ENCODE results near the gene CCDC192. TPM values are rescaled to one million over a fixed set of nuclear protein-coding genes. Genes with fewer than 3 reads are reported as not detected.
A peak's percentile ranks its signal among the peaks of the same experiment; 100 is the strongest.

Gene CCDC192
- total RNA-seq, 1 experiment from 2014 or later: not detected

DNA sequence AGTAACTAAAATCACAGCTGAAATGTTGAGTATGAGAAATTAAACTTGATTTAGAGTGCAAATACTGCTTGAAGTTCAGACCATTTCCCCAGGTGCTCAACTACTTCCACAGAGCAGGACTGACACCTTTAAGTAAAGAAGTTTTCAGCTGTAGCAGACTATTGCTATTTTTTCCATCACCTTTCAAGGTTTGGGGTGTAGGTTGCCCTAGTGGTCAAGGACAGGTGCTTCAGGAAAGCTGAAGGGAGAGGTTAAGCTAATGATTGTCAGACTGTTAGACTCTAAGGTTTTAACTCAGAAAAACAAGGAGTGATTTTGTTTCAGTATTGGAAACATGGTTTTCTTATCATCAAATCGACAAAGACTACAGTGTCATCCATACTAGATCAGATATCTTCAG lies 162.1 kb downstream of the CCDC192 start:
- H3K36me3 Mint-ChIP-seq (ENCODE audit: insufficient read depth, unreplicated experiment): no peaks in the 10 kb centered on the region
- Histone ChIP-seq H3K36me3 (ENCODE audit: control insufficient read depth, insufficient read depth, low read length) (no peaks in the 10 kb centered on the region), H3K9me3 (no peaks in the 10 kb centered on the region), H3K4me1 (peaks cover 5% of the 10 kb centered on the region; the same call in 1 of the 2 replicates), H3K4me3 (ENCODE audit: low read depth, low read length) (no peak overlapping the region), H3K27me3 (replicated peaks; ENCODE audit: control insufficient read depth, insufficient read depth, low read length) (no peaks in the 10 kb centered on the region)
- BruUV-seq (replicated peaks): no TSS peak
- H3K27me3 Mint-ChIP-seq (ENCODE audit: insufficient read depth, unreplicated experiment): no peaks in the 10 kb centered on the region
- TF ChIP-seq, protein P1, sequence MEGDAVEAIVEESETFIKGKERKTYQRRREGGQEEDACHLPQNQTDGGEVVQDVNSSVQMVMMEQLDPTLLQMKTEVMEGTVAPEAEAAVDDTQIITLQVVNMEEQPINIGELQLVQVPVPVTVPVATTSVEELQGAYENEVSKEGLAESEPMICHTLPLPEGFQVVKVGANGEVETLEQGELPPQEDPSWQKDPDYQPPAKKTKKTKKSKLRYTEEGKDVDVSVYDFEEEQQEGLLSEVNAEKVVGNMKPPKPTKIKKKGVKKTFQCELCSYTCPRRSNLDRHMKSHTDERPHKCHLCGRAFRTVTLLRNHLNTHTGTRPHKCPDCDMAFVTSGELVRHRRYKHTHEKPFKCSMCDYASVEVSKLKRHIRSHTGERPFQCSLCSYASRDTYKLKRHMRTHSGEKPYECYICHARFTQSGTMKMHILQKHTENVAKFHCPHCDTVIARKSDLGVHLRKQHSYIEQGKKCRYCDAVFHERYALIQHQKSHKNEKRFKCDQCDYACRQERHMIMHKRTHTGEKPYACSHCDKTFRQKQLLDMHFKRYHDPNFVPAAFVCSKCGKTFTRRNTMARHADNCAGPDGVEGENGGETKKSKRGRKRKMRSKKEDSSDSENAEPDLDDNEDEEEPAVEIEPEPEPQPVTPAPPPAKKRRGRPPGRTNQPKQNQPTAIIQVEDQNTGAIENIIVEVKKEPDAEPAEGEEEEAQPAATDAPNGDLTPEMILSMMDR (IDR thresholded peaks at IDR 0.05; ENCODE audit: insufficient read depth in 1 of 2, low read depth in 1 of 2, low read length in 1 of 2, severe bottlenecking in 1 of 2, unreplicated experiment in 1 of 2): peak; percentile 44 to 46
- H3K27ac Mint-ChIP-seq (ENCODE audit: unreplicated experiment): no peak overlapping the region
- H3K9me3 Mint-ChIP-seq (ENCODE audit: unreplicated experiment): no peaks in the 10 kb centered on the region
- H3K4me1 Mint-ChIP-seq (ENCODE audit: low read depth, unreplicated experiment): peaks cover 7% of the 10 kb centered on the region
- intact Hi-C loops (cut with micrococcal nuclease; ENCODE audit: unreplicated experiment): no loop called here
- no peak overlapping the region for H3K4me3 Mint-ChIP-seq (ENCODE audit: unreplicated experiment)
- POLR2A ChIA-PET: no interaction called here
- peak in 1 of 2 experiments; percentile 24 for DNase-seq
- CTCF ChIA-PET: interaction anchor here (0.6 to 1.4 kb wide), 6 partner anchors 9 to 336 kb away, joined by 3 to 6 read pairs (median 4); no protein-coding TSS in a partner anchor

DNA sequence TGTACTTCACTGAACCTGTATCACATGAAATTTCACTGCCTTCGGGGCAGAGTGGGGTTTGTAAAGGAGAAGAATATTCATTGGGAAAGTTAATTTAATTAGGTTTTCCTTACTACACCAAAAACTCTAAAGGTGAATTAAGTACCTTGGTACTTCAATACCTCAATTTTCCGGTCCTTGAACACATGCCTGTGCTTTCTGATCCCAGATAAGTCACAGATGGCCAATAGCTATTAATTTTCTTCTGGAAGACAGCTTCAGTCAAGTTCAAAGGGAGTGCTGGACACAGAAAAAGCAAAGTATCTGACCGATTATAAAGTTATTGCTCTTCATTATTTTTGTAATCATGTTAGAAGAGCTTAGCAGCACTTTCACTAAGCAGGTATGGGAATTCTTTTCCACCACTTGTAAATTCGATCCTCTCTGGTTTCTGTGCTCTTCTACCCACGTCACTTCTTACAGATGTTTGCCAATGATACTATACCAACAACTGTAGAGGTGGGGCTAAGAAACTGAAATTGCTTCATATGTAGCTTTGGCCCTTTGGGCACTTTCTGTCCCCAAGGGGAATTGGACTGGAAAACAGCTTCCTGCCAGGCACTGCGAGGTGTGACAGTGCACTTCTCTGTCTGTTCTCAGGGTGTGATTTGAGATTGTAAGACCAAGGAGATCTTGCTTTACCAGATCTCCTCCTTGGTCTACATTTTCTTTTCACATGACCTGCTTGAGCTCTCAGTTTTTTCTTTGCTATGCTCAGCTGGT lies 164.0 kb downstream of the CCDC192 start:
- TF ChIP-seq, protein P1 (IDR thresholded peaks at IDR 0.05; ENCODE audit: insufficient read depth in 1 of 2, low read depth in 1 of 2, low read length in 1 of 2, severe bottlenecking in 1 of 2, unreplicated experiment in 1 of 2): no peak
- Histone ChIP-seq H3K36me3 (ENCODE audit: control insufficient read depth, insufficient read depth, low read length) (no peaks in the 10 kb centered on the region), H3K4me3 (ENCODE audit: low read depth, low read length) (no peak overlapping the region), H3K4me1 (no peaks in the 10 kb centered on the region), H3K27me3 (replicated peaks; ENCODE audit: control insufficient read depth, insufficient read depth, low read length) (no peaks in the 10 kb centered on the region), H3K9me3 (no peaks in the 10 kb centered on the region)
- no peak overlapping the region for H3K4me3 Mint-ChIP-seq (ENCODE audit: unreplicated experiment)
- no peak for DNase-seq
- no TSS peak for BruUV-seq (replicated peaks)
- peaks cover 8% of the 10 kb centered on the region for H3K9me3 Mint-ChIP-seq (ENCODE audit: unreplicated experiment)
- no peaks in the 10 kb centered on the region for H3K27me3 Mint-ChIP-seq (ENCODE audit: insufficient read depth, unreplicated experiment)
- no peaks in the 10 kb centered on the region for H3K36me3 Mint-ChIP-seq (ENCODE audit: insufficient read depth, unreplicated experiment)
- no peak overlapping the region for H3K27ac Mint-ChIP-seq (ENCODE audit: unreplicated experiment)
- intact Hi-C loops (cut with micrococcal nuclease; ENCODE audit: unreplicated experiment): no loop called here
- ChIA-PET CTCF (interaction anchor here (0.8 kb wide), 2 partner anchors 113 to 303 kb away, joined by 3 read pairs; no protein-coding TSS in a partner anchor), POLR2A (interaction anchor here (0.6 kb wide), 1 partner anchor 294 kb away, joined by 5 read pairs; no protein-coding TSS in a partner anchor)
- peaks cover 7% of the 10 kb centered on the region for H3K4me1 Mint-ChIP-seq (ENCODE audit: low read depth, unreplicated experiment)

DNA sequence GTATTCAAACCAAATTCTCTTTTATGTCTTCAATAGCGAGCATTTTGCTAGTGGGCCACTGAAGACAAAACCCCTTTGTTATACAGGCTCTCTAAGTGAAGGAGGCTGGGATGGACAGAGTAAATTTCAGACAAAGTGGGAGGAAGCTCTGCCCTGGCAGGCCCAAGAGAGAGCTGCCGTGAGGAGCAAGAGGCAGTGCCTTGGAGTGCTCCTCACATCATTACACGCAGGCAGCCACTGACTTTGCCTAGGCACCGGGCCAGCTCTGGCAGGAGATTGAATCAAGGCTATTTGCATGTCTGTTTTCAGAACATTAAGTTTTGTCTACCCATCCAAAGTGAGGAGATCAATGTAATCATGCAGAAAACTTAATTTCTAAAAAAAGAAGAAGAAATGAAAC lies 167.7 kb downstream of the CCDC192 start:
- H3K36me3 Mint-ChIP-seq (ENCODE audit: insufficient read depth, unreplicated experiment): no peaks in the 10 kb centered on the region
- H3K4me3 ChIP-seq (ENCODE audit: low read depth, low read length): no peak overlapping the region

More for the DNA sequence above, 167.7 kb downstream of the CCDC192 start:
- BruUV-seq (replicated peaks): no TSS peak
- ChIA-PET CTCF (no interaction called here), POLR2A (no interaction called here)
- Mint-ChIP-seq H3K9me3 (ENCODE audit: unreplicated experiment) (peaks cover 8% of the 10 kb centered on the region), H3K27ac (ENCODE audit: unreplicated experiment) (no peak overlapping the region), H3K27me3 (ENCODE audit: insufficient read depth, unreplicated experiment) (no peaks in the 10 kb centered on the region), H3K4me1 (ENCODE audit: low read depth, unreplicated experiment) (peaks cover 10% of the 10 kb centered on the region), H3K4me3 (ENCODE audit: unreplicated experiment) (no peak overlapping the region)
- H3K4me1 ChIP-seq: peaks cover 15% of the 10 kb centered on the region
- TF ChIP-seq, protein P1 (IDR thresholded peaks at IDR 0.05; ENCODE audit: insufficient read depth in 1 of 2, low read depth in 1 of 2, low read length in 1 of 2, severe bottlenecking in 1 of 2, unreplicated experiment in 1 of 2): no peak
- H3K36me3 ChIP-seq (ENCODE audit: control insufficient read depth, insufficient read depth, low read length): no peaks in the 10 kb centered on the region
- no peaks in the 10 kb centered on the region for H3K9me3 ChIP-seq
- DNase-seq: no peak
- H3K27me3 ChIP-seq (replicated peaks; ENCODE audit: control insufficient read depth, insufficient read depth, low read length): peaks cover 1% of the 10 kb centered on the region; the same call in 1 of the 2 replicates
- intact Hi-C loops (cut with micrococcal nuclease; ENCODE audit: unreplicated experiment): no loop called here
